IMR-90 (cell line): ENCODE data around the gene PSMG3. TPM values are rescaled to one million over a fixed set of nuclear protein-coding genes. Genes with fewer than 3 reads are reported as not detected.
A peak's percentile ranks its signal among the peaks of the same experiment; 100 is the strongest.

Experiments
- ATAC-seq: fragments of 200-7000 bp; cut with Tn5 transposase; 2 replicates; pipeline ENCODE4 v1.9.1; 2020; ENCODE audit warnings: low read depth, mild to moderate bottlenecking, moderate library complexity
- BruUV-seq: library from RNA; stranded (reverse); fragments of 400-500 nt; replicated peaks from 2 replicates; lab custom pipeline; 2021; lab: Mats Ljungman, UMichigan
- CTCF ChIA-PET: fragments of 300-600 bp; formaldehyde crosslinking; extraction: SDS; loops from one replicate; lab custom pipeline; 2021; ENCODE audit warnings: antibody characterized with exemption; lab: Yijun Ruan, JAX
- POLR2A ChIA-PET: fragments of 300-600 bp; sonication (Branson Sonifier 250); formaldehyde crosslinking; loops from one replicate; lab custom pipeline; 2022; ENCODE audit warnings: antibody characterized with exemption; ENCODE audit not compliant: unreplicated experiment; lab: Charles Lee
- DNase-seq: peaks from one replicate; pipeline ENCODE4 v3.0.0; 2013
- H2AFZ ChIP-seq: replicated peaks from 2 replicates; pipeline ENCODE3; 2013; ENCODE audit warnings: low read length, mild to moderate bottlenecking; ENCODE audit not compliant: poor library complexity
- H2AK5ac ChIP-seq: 2 replicates; pipeline ENCODE4 v1.6.1; 2013; ENCODE audit warnings: low read depth, low read length, inconsistent platforms
- H2AK9ac ChIP-seq: replicated peaks from 2 replicates; pipeline ENCODE3; 2013; ENCODE audit warnings: mild to moderate bottlenecking, low read depth, low read length, moderate library complexity; ENCODE audit not compliant: poor library complexity
- H2BK120ac ChIP-seq: 2 replicates; pipeline ENCODE4 v1.6.1; 2013; ENCODE audit warnings: low read depth, low read length, inconsistent platforms
- H2BK15ac ChIP-seq: 3 replicates; pipeline ENCODE4 v1.6.1; 2013; ENCODE audit warnings: low read depth, low read length, inconsistent platforms
- H2BK20ac ChIP-seq: 2 replicates; pipeline ENCODE4 v1.6.1; 2013; ENCODE audit warnings: low read depth, mild to moderate bottlenecking, inconsistent platforms, low read length, moderate library complexity
- H2BK5ac ChIP-seq: 2 replicates; pipeline ENCODE4 v1.6.1; 2013; ENCODE audit warnings: mild to moderate bottlenecking, low read depth, low read length, inconsistent platforms; ENCODE audit not compliant: poor library complexity, severe bottlenecking
- H3K14ac ChIP-seq: replicated peaks from 2 replicates; pipeline ENCODE4 v1.6.1; 2013; ENCODE audit warnings: low read depth, low read length, inconsistent platforms
- H3K18ac ChIP-seq: 2 replicates; pipeline ENCODE4 v1.6.1; 2013; ENCODE audit warnings: low read depth, low read length, control low read depth
- H3K23ac ChIP-seq: 2 replicates; pipeline ENCODE4 v1.6.1; 2013; ENCODE audit warnings: low read depth, low read length, inconsistent platforms
- H3K27ac ChIP-seq: 2 replicates; pipeline ENCODE4 v1.5.1; 2013; ENCODE audit warnings: mild to moderate bottlenecking, control low read depth, low read length; ENCODE audit not compliant: insufficient read depth
- H3K27me3 ChIP-seq: 2 replicates; pipeline ENCODE4 v1.6.1; 2013; ENCODE audit warnings: low read length; ENCODE audit not compliant: control insufficient read depth, insufficient read depth
- H3K36me3 ChIP-seq: 2 replicates; pipeline ENCODE4 v1.6.1; 2013; ENCODE audit warnings: low read length, mixed read lengths; ENCODE audit not compliant: control insufficient read depth, insufficient read depth
- H3K4ac ChIP-seq: 2 replicates; pipeline ENCODE4 v1.6.1; 2013; ENCODE audit warnings: low read depth, low read length, inconsistent platforms
- H3K4me1 ChIP-seq: 2 replicates; pipeline ENCODE4 v1.6.1; 2013; ENCODE audit warnings: low read length, mixed read lengths; ENCODE audit not compliant: control insufficient read depth, insufficient read depth
- H3K4me2 ChIP-seq: 2 replicates; pipeline ENCODE4 v1.6.1; 2013; ENCODE audit warnings: low read depth, mild to moderate bottlenecking, control low read depth, low read length, moderate library complexity
- H3K4me3 ChIP-seq: 2 replicates; pipeline ENCODE4 v1.5.1; 2013; ENCODE audit warnings: low read depth, mild to moderate bottlenecking, control low read depth, low read length, moderate library complexity; ENCODE audit not compliant: insufficient read depth
- H3K56ac ChIP-seq: 2 replicates; pipeline ENCODE4 v1.6.1; 2013; ENCODE audit warnings: low read length, inconsistent platforms; ENCODE audit not compliant: insufficient read depth; ENCODE audit errors: extremely low read depth
- H3K79me1 ChIP-seq, 2 experiments: 2 replicates each; pipeline ENCODE4 v1.6.1; 2013; ENCODE audit warnings: low read length in 2 of 2, inconsistent platforms in 1 of 2, low read depth in 1 of 2
- H3K9ac ChIP-seq: 2 replicates; pipeline ENCODE4 v1.6.1; 2013; ENCODE audit warnings: low read depth, low read length, control low read depth
- H3K9me1 ChIP-seq: 2 replicates; pipeline ENCODE4 v1.6.1; 2013; ENCODE audit warnings: low read length, inconsistent platforms; ENCODE audit not compliant: insufficient read depth
- H3K9me3 ChIP-seq: 2 replicates; pipeline ENCODE4 v1.6.1; 2013; ENCODE audit warnings: low read length; ENCODE audit not compliant: control insufficient read depth, insufficient read depth
- H4K20me1 ChIP-seq: 2 replicates; pipeline ENCODE4 v1.6.1; 2013; ENCODE audit warnings: low read length, inconsistent platforms; ENCODE audit not compliant: insufficient read depth
- H4K5ac ChIP-seq: 2 replicates; pipeline ENCODE4 v1.6.1; 2013; ENCODE audit warnings: mild to moderate bottlenecking, low read depth, low read length, control low read depth
- H4K8ac ChIP-seq, 2 experiments: 2 replicates each; pipeline ENCODE4 v1.6.1; 2013; ENCODE audit warnings: low read depth in 2 of 2, low read length in 2 of 2, control low read depth in 1 of 2, inconsistent platforms in 1 of 2
- H4K91ac ChIP-seq: 2 replicates; pipeline ENCODE4 v1.6.1; 2013; ENCODE audit warnings: low read depth, low read length, inconsistent platforms; ENCODE audit not compliant: insufficient read depth
- CEBPB ChIP-seq: IDR thresholded peaks from 2 replicates; pipeline ENCODE4 v1.6.1; 2012; ENCODE audit warnings: low read depth, low read length, improper control_type of control experiment
- FOS ChIP-seq: fragments of 150-350 bp; IDR thresholded peaks from 2 replicates; pipeline ENCODE4 v1.6.1; 2016; ENCODE audit warnings: low read depth, low read length
- NFE2L2 ChIP-seq: fragments of 150-350 bp; IDR thresholded peaks from 2 replicates; pipeline ENCODE4 v1.6.1; 2016; ENCODE audit warnings: low read depth, mild to moderate bottlenecking, low read length
- POLR2A ChIP-seq: IDR thresholded peaks from 2 replicates; pipeline ENCODE4 v1.6.1; 2012; ENCODE audit warnings: mild to moderate bottlenecking, low read depth, low read length
- RFX5 ChIP-seq: IDR thresholded peaks from 2 replicates; pipeline ENCODE4 v1.8.0; 2012; ENCODE audit warnings: low read depth, mild to moderate bottlenecking, low read length, moderate library complexity
- WGBS, 2 experiments: methylation state at CpG; one replicate each; pipeline versions ENCODE4 v1.1.5 to v1.1.7; 2013; ENCODE audit warnings: missing lambda C conversion rate in 2 of 2; ENCODE audit not compliant: insufficient read length in 1 of 2; ENCODE audit errors: extremely low coverage in 2 of 2; 5-methylcytosine and 5-hydroxymethylcytosine counted together
- dilution Hi-C: fragments of 300-500 bp; cut with HindIII; formaldehyde crosslinking; loops from one replicate; pipeline ENCODE4 v1.14.3; 2018; ENCODE audit warnings: low sequenced_read_pairs; ENCODE audit not compliant: unreplicated experiment
- in situ Hi-C: fragments of 300-500 bp; cut with MboI; formaldehyde crosslinking; loops from 3 replicates; pipeline ENCODE4 v1.14.3; 2019; ENCODE audit warnings: low sequenced_read_pairs, inconsistent platforms, mixed read lengths
- intact Hi-C: fragments of 100-400 bp; cut with micrococcal nuclease; formaldehyde crosslinking; loops from 2 replicates; pipeline ENCODE4 v1.10.0; 2022
- polyA plus RNA-seq, 3 experiments: library from polyadenylated mRNA; depleted of rRNA; stranded (reverse); fragments of >200 nt; gene quantifications; 2 replicates each; pipeline ENCODE4 v1.2.3, GENCODE V29; 2012; ENCODE audit warnings: low replicate concordance in 1 of 3
- total RNA-seq: library from RNA; depleted of rRNA; stranded (reverse); fragments of >200 nt; gene quantifications from 2 replicates; pipeline ENCODE4 v1.2.3, GENCODE V29; 2012
- TF ChIP-seq, protein P1 (sequence below): fragments of 150-350 bp; IDR thresholded peaks from 2 replicates; pipeline ENCODE4 v1.6.1; 2016; ENCODE audit warnings: low read depth, mild to moderate bottlenecking, low read length, moderate library complexity, borderline replicate concordance
- TF ChIP-seq, protein P2 (sequence below): fragments of 150-350 bp; IDR thresholded peaks from 2 replicates; pipeline ENCODE4 v1.6.1; 2017; ENCODE audit warnings: mild to moderate bottlenecking, antibody characterized with exemption, low read length, low read depth

The PSMG3 gene
- total and polyA plus RNA-seq, 2 of the 4 experiments (the other 2 are of a cell fraction), result 37.3 to 54.1 TPM

DNA sequence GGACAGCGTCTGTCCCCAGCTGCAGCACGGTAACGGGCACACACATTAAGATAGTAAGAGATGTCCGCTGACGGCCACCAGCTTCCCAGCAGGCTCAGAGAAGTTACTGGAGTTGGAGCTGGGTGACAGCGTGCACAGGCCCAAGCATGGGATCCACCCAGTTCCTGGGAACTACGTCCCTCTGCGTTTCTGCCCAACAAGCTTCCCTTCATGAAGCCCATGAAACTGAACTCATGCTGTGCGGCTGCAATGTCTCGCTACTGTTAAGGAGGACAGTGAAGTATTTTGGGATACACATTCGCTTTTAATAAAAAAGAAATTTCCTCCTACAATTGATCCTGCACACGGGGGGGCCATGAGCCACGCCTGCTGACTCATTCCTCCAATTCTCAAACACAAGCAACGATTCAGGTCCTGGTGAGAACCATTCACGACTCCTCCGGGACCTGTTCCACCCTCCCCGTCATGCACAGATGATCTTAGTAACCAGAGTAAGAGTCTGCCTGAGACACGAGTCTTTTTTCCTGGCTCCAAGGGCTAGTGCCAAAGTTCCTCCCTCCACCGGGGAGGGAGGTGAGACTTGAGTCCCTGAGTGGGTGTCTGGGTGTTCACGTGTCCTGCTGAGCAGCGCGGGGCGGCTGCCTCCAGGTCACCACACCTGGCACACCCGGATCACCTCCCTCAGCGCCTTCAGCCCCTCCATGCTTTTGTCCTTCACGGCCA lies 2.6 kb downstream of the PSMG3 start:
- Histone ChIP-seq H3K4me2 (peak overlapping the region; percentile 59), H2BK120ac (peak overlapping the region; percentile 67), H3K56ac (0 out of 2 replicates have a peak overlapping the region, but pooled peaks have one; percentile 39), H3K4ac (peak overlapping the region; percentile 86), H3K4me3 (no peak overlapping the region), H4K20me1 (no peaks in the 10 kb centered on the region; the same call in 1 of the 2 replicates), H2BK20ac (peak overlapping the region; percentile 61), H3K27me3 (no peaks in the 10 kb centered on the region), H3K23ac (peak overlapping the region; percentile 60; the same call in 1 of the 2 replicates), H4K8ac (peak overlapping the region in 1 of 2 experiments; percentile 66; a peak in 2 of 4 replicates), H3K36me3 (peaks cover 15% of the 10 kb centered on the region), H3K18ac (peak overlapping the region; percentile 36; the same call in 1 of the 2 replicates), H3K27ac (peak overlapping the region; percentile 68), H3K79me1 (peaks cover 25 to 53% of the 10 kb centered on the region in 2 experiments; a peak in 3 of 4 replicates), H2BK5ac (peak overlapping the region; percentile 86), H3K9me3 (no peaks in the 10 kb centered on the region), H2BK15ac (peak overlapping the region; percentile 22; the same call in 2 of the 3 replicates), H3K14ac (peak overlapping the region; percentile 77), H3K4me1 (peaks cover 15% of the 10 kb centered on the region), H3K9ac (0 out of 2 replicates have a peak overlapping the region, but pooled peaks have one; percentile 27), H4K5ac (peak overlapping the region; percentile 46; the same call in 1 of the 2 replicates), H3K9me1 (peaks cover 17% of the 10 kb centered on the region), H2AK5ac (peak overlapping the region; percentile 81), H2AFZ (peak overlapping the region; percentile 54), H2AK9ac (peak overlapping the region; percentile 89), H4K91ac (peak overlapping the region; percentile 87)
- intact Hi-C loops (no loop called here), in situ Hi-C loops (no loop called here), dilution Hi-C loops (no loop called here)
- DNase-seq (peak; percentile 79), ATAC-seq (peak; percentile 1)
- ChIA-PET CTCF (no interaction called here), POLR2A (interaction anchor here (0.5 kb wide), 1 partner anchor 832 kb away, joined by 3 read pairs; no protein-coding TSS in a partner anchor)
- no TSS peak for BruUV-seq
- TF ChIP-seq, protein P1, sequence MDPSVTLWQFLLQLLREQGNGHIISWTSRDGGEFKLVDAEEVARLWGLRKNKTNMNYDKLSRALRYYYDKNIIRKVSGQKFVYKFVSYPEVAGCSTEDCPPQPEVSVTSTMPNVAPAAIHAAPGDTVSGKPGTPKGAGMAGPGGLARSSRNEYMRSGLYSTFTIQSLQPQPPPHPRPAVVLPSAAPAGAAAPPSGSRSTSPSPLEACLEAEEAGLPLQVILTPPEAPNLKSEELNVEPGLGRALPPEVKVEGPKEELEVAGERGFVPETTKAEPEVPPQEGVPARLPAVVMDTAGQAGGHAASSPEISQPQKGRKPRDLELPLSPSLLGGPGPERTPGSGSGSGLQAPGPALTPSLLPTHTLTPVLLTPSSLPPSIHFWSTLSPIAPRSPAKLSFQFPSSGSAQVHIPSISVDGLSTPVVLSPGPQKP, result no peak
- TF ChIP-seq POLR2A (no peak), CEBPB (no peak), NFE2L2 (no peak), RFX5 (no peak), FOS (no peak)
- TF ChIP-seq, protein P2, sequence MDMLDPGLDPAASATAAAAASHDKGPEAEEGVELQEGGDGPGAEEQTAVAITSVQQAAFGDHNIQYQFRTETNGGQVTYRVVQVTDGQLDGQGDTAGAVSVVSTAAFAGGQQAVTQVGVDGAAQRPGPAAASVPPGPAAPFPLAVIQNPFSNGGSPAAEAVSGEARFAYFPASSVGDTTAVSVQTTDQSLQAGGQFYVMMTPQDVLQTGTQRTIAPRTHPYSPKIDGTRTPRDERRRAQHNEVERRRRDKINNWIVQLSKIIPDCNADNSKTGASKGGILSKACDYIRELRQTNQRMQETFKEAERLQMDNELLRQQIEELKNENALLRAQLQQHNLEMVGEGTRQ, result no peak
- 69% methylated on average over 7 of the region's 26 CpGs; no CpG with 5 or more reads in 1 of the 2 experiments for whole genome bisulfite sequencing, 2 experiments
